HepG2 (cell line): ENCODE results near the gene CTF1. TPM values are rescaled to one million over a fixed set of nuclear protein-coding genes. Genes with fewer than 3 reads are reported as not detected.

Experiments used
- CBFB ChIP-seq: sonication (generic); formaldehyde crosslinking; IDR thresholded peaks from 2 replicates; pipeline ENCODE4 v1.4.0; 2020; ENCODE audit warnings: missing genetic modification reagents
- CHCHD3 ChIP-seq: sonication (generic); formaldehyde crosslinking; IDR thresholded peaks from 2 replicates; pipeline ENCODE4 v1.8.0; 2022; ENCODE audit warnings: mild to moderate bottlenecking, missing genetic modification reagents, moderate library complexity
- EP300 ChIP-seq, 3 experiments: sonication (generic) in 1 of 3; formaldehyde crosslinking in 1 of 3; IDR thresholded peaks; 2 replicates each; pipeline versions ENCODE4 v1.5.1 to v1.6.1; 2011 to 2020; ENCODE audit warnings: low read depth in 2 of 3, low read length in 2 of 3, borderline replicate concordance in 1 of 3, improper control_type of control experiment in 1 of 3, mild to moderate bottlenecking in 1 of 3, missing genetic modification reagents in 1 of 3, moderate library complexity in 1 of 3
- ETS1 ChIP-seq: sonication (generic); formaldehyde crosslinking; IDR thresholded peaks from 2 replicates; pipeline ENCODE4 v1.4.0; 2020; ENCODE audit warnings: missing genetic modification reagents
- EZH2 ChIP-seq: conservative IDR thresholded peaks from 2 replicates; pipeline ENCODE4 v1.6.1; 2012; ENCODE audit warnings: mild to moderate bottlenecking, low read depth, low read length, moderate library complexity
- HHEX ChIP-seq: IDR thresholded peaks from 2 replicates; pipeline ENCODE4 v1.6.1; 2016; ENCODE audit warnings: control low read depth
- JDP2 ChIP-seq: sonication (generic); formaldehyde crosslinking; IDR thresholded peaks from 2 replicates; pipeline ENCODE4 v1.8.1; 2022; ENCODE audit warnings: missing genetic modification reagents, borderline replicate concordance
- NFRKB ChIP-seq: fragments of 450-650 bp; IDR thresholded peaks from 2 replicates; pipeline ENCODE4 v1.6.1; 2017
- PHF20 ChIP-seq: sonication (generic); formaldehyde crosslinking; IDR thresholded peaks from 2 replicates; pipeline ENCODE4 v1.5.0; 2020; ENCODE audit warnings: mild to moderate bottlenecking, missing genetic modification reagents
- PLRG1 ChIP-seq: fragments of 450-650 bp; conservative IDR thresholded peaks from 2 replicates; pipeline ENCODE4 v1.6.1; 2016
- SMC3 ChIP-seq: IDR thresholded peaks from 2 replicates; pipeline ENCODE4 v1.6.1; 2011; ENCODE audit warnings: low read length, improper control_type of control experiment
- THAP7 ChIP-seq: sonication (generic); formaldehyde crosslinking; IDR thresholded peaks from 2 replicates; pipeline ENCODE4 v1.8.1; 2023; ENCODE audit warnings: mild to moderate bottlenecking, missing genetic modification reagents
- USF2 ChIP-seq, 2 experiments: sonication (generic) in 1 of 2; formaldehyde crosslinking in 1 of 2; IDR thresholded peaks; 2 replicates each; pipeline versions ENCODE4 v1.5.1 to v1.6.1; 2011 to 2020; ENCODE audit warnings: borderline replicate concordance in 1 of 2, low read depth in 1 of 2, low read length in 1 of 2, mild to moderate bottlenecking in 1 of 2, missing genetic modification reagents in 1 of 2, moderate library complexity in 1 of 2
- ZC3H13 ChIP-seq: sonication (generic); formaldehyde crosslinking; IDR thresholded peaks from 2 replicates; pipeline ENCODE4 v1.8.1; 2023; ENCODE audit warnings: mild to moderate bottlenecking, missing genetic modification reagents, moderate library complexity
- ZMAT3 ChIP-seq: sonication (generic); formaldehyde crosslinking; conservative IDR thresholded peaks from 2 replicates; pipeline ENCODE4 v1.7.0; 2021; ENCODE audit warnings: missing genetic modification reagents
- ZNF296 ChIP-seq: sonication (generic); formaldehyde crosslinking; conservative IDR thresholded peaks from 2 replicates; pipeline ENCODE4 v1.5.0; 2020; ENCODE audit warnings: mild to moderate bottlenecking, missing genetic modification reagents
- ZNF343 ChIP-seq: sonication (generic); formaldehyde crosslinking; IDR thresholded peaks from 2 replicates; pipeline ENCODE4 v1.4.0; 2020; ENCODE audit warnings: mild to moderate bottlenecking, missing genetic modification reagents
- ZNF414 ChIP-seq: sonication (generic); formaldehyde crosslinking; IDR thresholded peaks from 2 replicates; pipeline ENCODE4 v1.5.0; 2020; ENCODE audit warnings: missing genetic modification reagents
- ZNF567 ChIP-seq: sonication (generic); formaldehyde crosslinking; IDR thresholded peaks from 2 replicates; pipeline ENCODE4 v1.8.1; 2023; ENCODE audit warnings: mild to moderate bottlenecking, missing genetic modification reagents, borderline replicate concordance
- ZNF609 ChIP-seq: sonication (generic); formaldehyde crosslinking; IDR thresholded peaks from 2 replicates; pipeline ENCODE4 v1.4.0; 2020; ENCODE audit warnings: mild to moderate bottlenecking, missing genetic modification reagents, borderline replicate concordance
- ZNF776 ChIP-seq: sonication (generic); formaldehyde crosslinking; IDR thresholded peaks from 2 replicates; pipeline ENCODE4 v1.4.0; 2020; ENCODE audit warnings: mild to moderate bottlenecking, missing genetic modification reagents
- polyA plus RNA-seq, 8 experiments: library from polyadenylated mRNA; depleted of rRNA in 3 of 8; stranded (reverse) in 7 of 8; unstranded in 1 of 8; fragments of >200 nt; fragmentation: Illumina TruSeq in 4 of 8; extraction: Trizol in 4 of 8; gene quantifications; 2 replicates each; pipeline versions ENCODE4 v1.2.1 to v1.2.3, GENCODE V29; 2011 to 2016; ENCODE audit warnings: low read depth in 4 of 8, missing spikeins in 1 of 8, mixed read lengths in 1 of 8; ENCODE audit not compliant: insufficient read depth in 1 of 8
- total RNA-seq, 5 experiments: library from RNA; depleted of rRNA; stranded (reverse); fragments of >200 nt; fragmentation: Illumina TruSeq; extraction: Trizol; gene quantifications; 2 replicates each; pipeline ENCODE4 v1.2.3, GENCODE V29; 2016; ENCODE audit warnings: low read depth in 1 of 5

Gene CTF1
- total and polyA plus RNA-seq, 2 of the 13 experiments (the other 11 are each of a cell fraction or from before 2014, with no cell fraction given): 0.13 to 1.8 TPM

- TF ChIP-seq ETS1 (no peak), HHEX (CRISPR knock-in tag) (no peak), ZNF343 (CRISPR knock-in tag) (no peak; the same call in 1 of the 2 replicates), ZC3H13 (peak; percentile 93; the same call in 1 of the 2 replicates), PHF20 (CRISPR knock-in tag) (peak; percentile 75), CHCHD3 (CRISPR knock-in tag) (no peak), THAP7 (CRISPR knock-in tag) (no peak), EZH2 (no peak), USF2 (IDR thresholded peaks at IDR 0.05; ENCODE audit: low read depth, low read length) (no peak), USF2 (CRISPR knock-in tag; IDR thresholded peaks at IDR 0.05; ENCODE audit: borderline replicate concordance) (no peak; the same call in 1 of the 2 replicates), ZNF776 (CRISPR knock-in tag) (no peak), CBFB (CRISPR knock-in tag) (no peak; the same call in 1 of the 2 replicates), ZNF609 (CRISPR knock-in tag) (no peak), JDP2 (CRISPR knock-in tag) (no peak), ZNF567 (peak; percentile 79; the same call in 1 of the 2 replicates), SMC3 (no peak), ZNF296 (no peak), EP300 (IDR thresholded peaks at IDR 0.05; ENCODE audit: low read depth in 2 of 2, low read length in 2 of 2) (peak; percentile 22 to 48; a peak in 2 of 4 replicates), EP300 (CRISPR knock-in tag; IDR thresholded peaks at IDR 0.05; ENCODE audit: borderline replicate concordance) (no peak), NFRKB (no peak), ZMAT3 (CRISPR knock-in tag) (no peak), PLRG1 (no peak), ZNF414 (CRISPR knock-in tag) (peak; percentile 58)
These were observed 26.1 kb downstream of the CTF1 start (continued) for GRCh38 chr16:30922420-30922959.
